SK-N-SH (cell line): ENCODE measurements around the gene CAPN7.

Experiments used
- NFIC ChIP-seq: IDR thresholded peaks from 2 replicates; pipeline ENCODE4 v1.4.0; 2012; ENCODE audit warnings: borderline replicate concordance
- POLR2AphosphoS5 ChIP-seq: IDR thresholded peaks from 2 replicates; pipeline ENCODE4 v1.6.1; 2012; ENCODE audit warnings: low read depth, low read length
- RAD21 ChIP-seq: IDR thresholded peaks from 2 replicates; pipeline ENCODE4 v1.6.1; 2012; ENCODE audit warnings: mild to moderate bottlenecking, low read length
- TF ChIP-seq, protein P1 (sequence below): fragments of 150-350 bp; IDR thresholded peaks from 2 replicates; pipeline ENCODE4 v1.6.1; 2016; ENCODE audit warnings: mild to moderate bottlenecking, low read depth, low read length

DNA sequence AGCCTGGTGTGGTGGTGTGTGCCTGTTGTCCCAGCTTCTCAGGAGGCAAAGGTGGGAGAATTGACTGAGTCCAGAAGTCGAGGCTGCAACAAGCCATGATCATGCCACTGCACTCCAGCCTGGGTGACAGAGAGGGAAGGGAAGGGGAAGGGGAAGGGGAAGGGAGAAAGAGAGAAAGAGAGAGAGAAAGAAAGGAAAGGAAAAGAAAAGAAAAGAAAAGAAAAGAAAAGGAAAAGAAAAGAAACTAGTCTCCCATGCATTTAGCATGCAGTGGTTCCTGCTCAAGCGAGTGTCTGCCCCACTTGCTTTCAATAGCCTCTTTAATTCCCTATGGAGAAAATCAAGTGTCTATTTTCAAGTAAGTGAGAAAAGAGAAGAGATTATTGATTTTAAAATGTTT lies 20.6 kb upstream of the CAPN7 start:
- TF ChIP-seq NFIC (no peak), RAD21 (no peak), POLR2AphosphoS5 (no peak)
- TF ChIP-seq, protein P1, sequence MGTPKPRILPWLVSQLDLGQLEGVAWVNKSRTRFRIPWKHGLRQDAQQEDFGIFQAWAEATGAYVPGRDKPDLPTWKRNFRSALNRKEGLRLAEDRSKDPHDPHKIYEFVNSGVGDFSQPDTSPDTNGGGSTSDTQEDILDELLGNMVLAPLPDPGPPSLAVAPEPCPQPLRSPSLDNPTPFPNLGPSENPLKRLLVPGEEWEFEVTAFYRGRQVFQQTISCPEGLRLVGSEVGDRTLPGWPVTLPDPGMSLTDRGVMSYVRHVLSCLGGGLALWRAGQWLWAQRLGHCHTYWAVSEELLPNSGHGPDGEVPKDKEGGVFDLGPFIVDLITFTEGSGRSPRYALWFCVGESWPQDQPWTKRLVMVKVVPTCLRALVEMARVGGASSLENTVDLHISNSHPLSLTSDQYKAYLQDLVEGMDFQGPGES = no peak
